ENCODE results near the gene EPB41. TPM values are rescaled to one million over a fixed set of nuclear protein-coding genes. Genes with fewer than 3 reads are reported as not detected.

Gene EPB41
- total and polyA plus RNA-seq, 2 donors (not counting 3 experiments of a cell fraction or from before 2014, with no cell fraction given), result 22.3 to 45.7 TPM

GRCh38 chr1:29166291-29166878 is 252.0 kb downstream of the EPB41 start:
- Histone ChIP-seq H3K9ac (replicated peaks; ENCODE audit: extremely low read depth, insufficient read depth, low read length) (no peak overlapping the region), H3K79me2 (ENCODE audit: control insufficient read depth, insufficient read depth, low read length) (peaks cover 98% of the 10 kb centered on the region), H3K9me3 (replicated peaks; ENCODE audit: control insufficient read depth, insufficient read depth, low read length) (no peaks in the 10 kb centered on the region), H2AFZ (ENCODE audit: low read depth, low read length) (no peak overlapping the region), H3K27me3 (ENCODE audit: control insufficient read depth in 2 of 2, insufficient read depth in 2 of 2, low read length in 2 of 2) (no peaks in the 10 kb centered on the region), H3K9me1 (replicated peaks; ENCODE audit: control insufficient read depth, extremely low read depth, insufficient read depth, low read length) (no peaks in the 10 kb centered on the region), H3K27ac (ENCODE audit: insufficient read depth, low read depth, low read length) (no peak overlapping the region), H3K4me3 (replicated peaks in 1 of 3; ENCODE audit: insufficient read depth in 1 of 3, low read depth in 1 of 3, low read length in 3 of 3) (no peak overlapping the region), H3K36me3 (ENCODE audit: control insufficient read depth in 2 of 2, extremely low read depth in 1 of 2, insufficient read depth in 2 of 2, low read length in 2 of 2) (peaks cover 7 to 20% of the 10 kb centered on the region in 2 experiments), H3K4me2 (ENCODE audit: insufficient read depth, low read length) (no peak overlapping the region), H4K20me1 (replicated peaks; ENCODE audit: control insufficient read depth, extremely low read depth, insufficient read depth, low read length) (peaks cover 11% of the 10 kb centered on the region), H3K4me1 (ENCODE audit: control insufficient read depth, extremely low read depth, insufficient read depth, low read length) (no peaks in the 10 kb centered on the region)
- TF ChIP-seq MYC (IDR thresholded peaks at IDR 0.05; ENCODE audit: low read depth, low read length), result no peak
- no TSS peak for BruUV-seq (replicated peaks)
- FAIRE-seq, result no peak
- ChIA-PET POLR2A (interaction anchor here (0.5 kb wide), 1 partner anchor 472 kb away, joined by 5 read pairs; no protein-coding TSS in a partner anchor), CTCF (interaction anchor here (1.3 to 2.9 kb wide), 3 partner anchors 9 to 289 kb away, joined by 3 to 11 read pairs (median 5); partner anchors contain the start of gene SRSF4)
- intact Hi-C loops (cut with micrococcal nuclease) (no loop called here), dilution Hi-C loops (cut with MboI; ENCODE audit: extremely low pct_ligation_motif_present, low sequenced_read_pairs) (no loop called here)
- no peak for DNase-seq (ENCODE audit: low read depth, low spot score)

- no peaks in the 10 kb centered on the region for H3K9me3 ChIP-seq (replicated peaks; ENCODE audit: control insufficient read depth, insufficient read depth, low read length)
- POLR2A ChIA-PET, result interaction anchor here (0.6 kb wide), 1 partner anchor 60 kb away, joined by 5 read pairs; no protein-coding TSS in a partner anchor
- no TSS peak for BruUV-seq (replicated peaks)
- H3K4me2 ChIP-seq (ENCODE audit: insufficient read depth, low read length), result no peak overlapping the region
- FAIRE-seq (no peak), DNase-seq (ENCODE audit: low read depth, low spot score) (no peak)
- no peak overlapping the region for H3K4me3 ChIP-seq (replicated peaks in 1 of 3; ENCODE audit: insufficient read depth in 1 of 3, low read depth in 1 of 3, low read length in 3 of 3)
- dilution Hi-C loops (cut with MboI; ENCODE audit: extremely low pct_ligation_motif_present, low sequenced_read_pairs), result no loop called here
- no peaks in the 10 kb centered on the region for H3K27me3 ChIP-seq (ENCODE audit: control insufficient read depth in 2 of 2, insufficient read depth in 2 of 2, low read length in 2 of 2)
- peaks cover 99% of the 10 kb centered on the region for H3K79me2 ChIP-seq (ENCODE audit: control insufficient read depth, insufficient read depth, low read length)
- no peak overlapping the region for H2AFZ ChIP-seq (ENCODE audit: low read depth, low read length)
- no peak overlapping the region for H3K27ac ChIP-seq (ENCODE audit: insufficient read depth, low read depth, low read length)
- no peaks in the 10 kb centered on the region for H3K9me1 ChIP-seq (replicated peaks; ENCODE audit: control insufficient read depth, extremely low read depth, insufficient read depth, low read length)
- TF ChIP-seq GATA2 (IDR thresholded peaks at IDR 0.05; ENCODE audit: insufficient read depth, insufficient read length, low read depth, low read length) (no peak), JUN (IDR thresholded peaks at IDR 0.05; ENCODE audit: borderline replicate concordance, insufficient read depth, insufficient read length, low read depth) (no peak), EZH2 (IDR thresholded peaks at IDR 0.05; ENCODE audit: borderline replicate concordance, low read depth, low read length, severe bottlenecking) (no peak), CTCF (IDR thresholded peaks at IDR 0.05; ENCODE audit: extremely low read depth in 1 of 2, insufficient read depth in 1 of 2, low read depth in 1 of 2, low read length in 2 of 2) (no peak), FOS (IDR thresholded peaks at IDR 0.05; ENCODE audit: borderline replicate concordance, insufficient read depth, low read length) (no peak), POLR2A (IDR thresholded peaks at IDR 0.05; ENCODE audit: low read depth, low read length) (no peak), MYC (IDR thresholded peaks at IDR 0.05; ENCODE audit: low read depth, low read length) (no peak), POLR2AphosphoS5 (IDR thresholded peaks at IDR 0.05; ENCODE audit: insufficient read depth, low read depth, low read length) (no peak), MAX (IDR thresholded peaks at IDR 0.05; ENCODE audit: insufficient read depth, insufficient read length) (no peak)
- no peaks in the 10 kb centered on the region for H3K4me1 ChIP-seq (ENCODE audit: control insufficient read depth, extremely low read depth, insufficient read depth, low read length)
- H3K36me3 ChIP-seq (ENCODE audit: control insufficient read depth in 2 of 2, extremely low read depth in 1 of 2, insufficient read depth in 2 of 2, low read length in 2 of 2), result peaks cover 7 to 20% of the 10 kb centered on the region in 2 experiments
- H3K9ac ChIP-seq (replicated peaks; ENCODE audit: extremely low read depth, insufficient read depth, low read length), result no peak overlapping the region
- H4K20me1 ChIP-seq (replicated peaks; ENCODE audit: control insufficient read depth, extremely low read depth, insufficient read depth, low read length), result peaks cover 10% of the 10 kb centered on the region
- intact Hi-C loops (cut with micrococcal nuclease), result no loop called here
- CTCF ChIA-PET, result interaction anchor here (1.0 to 2.9 kb wide), 3 partner anchors 11 to 34 kb away, joined by 3 to 11 read pairs (median 5); no protein-coding TSS in a partner anchor
Observed at GRCh38 chr1:29167904-29168303, 253.5 kb downstream of the EPB41 start.

Measured in endothelial cell of umbilical vein (primary cell).